ENCODE results near the gene GATB. TPM values are rescaled to one million over a fixed set of nuclear protein-coding genes. Genes with fewer than 3 reads are reported as not detected.
A peak's percentile ranks its signal among the peaks of the same experiment; 100 is the strongest.

The GATB gene
- total RNA-seq, 1 experiment from 2014 or later = 21.2 TPM

DNA sequence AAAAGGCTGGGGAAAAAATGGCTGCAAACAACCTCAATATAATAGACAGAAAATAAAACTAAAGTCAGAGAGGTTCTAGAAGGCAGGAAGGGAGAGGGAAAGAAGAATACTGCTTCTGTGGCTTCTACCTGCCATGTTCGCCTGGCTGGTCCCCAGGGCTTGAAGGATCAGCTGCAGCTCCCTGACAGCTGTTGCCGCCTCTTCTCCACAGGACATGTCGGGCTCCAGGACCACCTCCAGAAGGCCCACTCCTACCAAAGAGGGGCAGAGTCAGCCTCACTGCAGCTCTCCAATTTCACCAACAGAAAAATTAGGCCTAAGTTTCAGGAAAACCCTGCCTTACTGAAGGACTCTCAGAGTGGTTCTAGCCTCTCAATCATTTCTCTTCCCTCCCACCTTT is 44.9 kb downstream of the GATB start:
- H3K27ac Mint-ChIP-seq = peak overlapping the region in 1 of 3 experiments; percentile 12; a peak in 1 of 7 replicates
- H2BK120ac ChIP-seq (ENCODE audit: low read depth, low read length, poor library complexity, severe bottlenecking) = no peak overlapping the region
- no peak overlapping the region for H3T11ph ChIP-seq (ENCODE audit: low read length)
- no peak overlapping the region for H3K9ac ChIP-seq (ENCODE audit: extremely low read depth, insufficient read length, low read length)
- H3K4me2 ChIP-seq (ENCODE audit: insufficient read depth, insufficient read length, low read length) = no peak overlapping the region
- H2AFZ ChIP-seq (ENCODE audit: low read length) = no peak overlapping the region
- no peak overlapping the region for H3K18ac ChIP-seq (ENCODE audit: insufficient read length, low read depth, low read length)
- H3K9me3 ChIP-seq (ENCODE audit: control insufficient read depth, low read depth, low read length) = no peaks in the 10 kb centered on the region
- H3K79me1 ChIP-seq (ENCODE audit: insufficient read depth, low read depth, low read length, poor library complexity, severe bottlenecking) = no peaks in the 10 kb centered on the region
- H4K8ac ChIP-seq (replicated peaks; ENCODE audit: insufficient read length, low read depth, low read length) = no peak overlapping the region
- H3K27ac ChIP-seq (ENCODE audit: insufficient read length, low read depth, low read length) = no peak overlapping the region
- no peaks in the 10 kb centered on the region for H3K79me2 ChIP-seq (ENCODE audit: insufficient read depth, low read length)
- H3K56ac ChIP-seq (ENCODE audit: insufficient read length, low read depth, low read length) = no peak overlapping the region
- H2BK20ac ChIP-seq (ENCODE audit: low read depth, low read length, poor library complexity, severe bottlenecking) = no peak overlapping the region
- TF ChIP-seq, protein P1, sequence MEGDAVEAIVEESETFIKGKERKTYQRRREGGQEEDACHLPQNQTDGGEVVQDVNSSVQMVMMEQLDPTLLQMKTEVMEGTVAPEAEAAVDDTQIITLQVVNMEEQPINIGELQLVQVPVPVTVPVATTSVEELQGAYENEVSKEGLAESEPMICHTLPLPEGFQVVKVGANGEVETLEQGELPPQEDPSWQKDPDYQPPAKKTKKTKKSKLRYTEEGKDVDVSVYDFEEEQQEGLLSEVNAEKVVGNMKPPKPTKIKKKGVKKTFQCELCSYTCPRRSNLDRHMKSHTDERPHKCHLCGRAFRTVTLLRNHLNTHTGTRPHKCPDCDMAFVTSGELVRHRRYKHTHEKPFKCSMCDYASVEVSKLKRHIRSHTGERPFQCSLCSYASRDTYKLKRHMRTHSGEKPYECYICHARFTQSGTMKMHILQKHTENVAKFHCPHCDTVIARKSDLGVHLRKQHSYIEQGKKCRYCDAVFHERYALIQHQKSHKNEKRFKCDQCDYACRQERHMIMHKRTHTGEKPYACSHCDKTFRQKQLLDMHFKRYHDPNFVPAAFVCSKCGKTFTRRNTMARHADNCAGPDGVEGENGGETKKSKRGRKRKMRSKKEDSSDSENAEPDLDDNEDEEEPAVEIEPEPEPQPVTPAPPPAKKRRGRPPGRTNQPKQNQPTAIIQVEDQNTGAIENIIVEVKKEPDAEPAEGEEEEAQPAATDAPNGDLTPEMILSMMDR (conservative IDR thresholded peaks at IDR 0.05) = no peak
- no peaks in the 10 kb centered on the region for H3K9me3 Mint-ChIP-seq
- no peak overlapping the region for H2BK12ac ChIP-seq (ENCODE audit: insufficient read length, low read depth, low read length)
- H3K4me1 ChIP-seq (ENCODE audit: insufficient read depth, low read length) = no peaks in the 10 kb centered on the region
- H3K14ac ChIP-seq (ENCODE audit: insufficient read depth, low read length) = no peak overlapping the region
- no peak overlapping the region for H4K5ac ChIP-seq (ENCODE audit: insufficient read length, low read depth, low read length)
- peaks cover 0 to 5% (median 3%) of the 10 kb centered on the region in 3 experiments; a peak in 1 of 7 replicates for H3K36me3 Mint-ChIP-seq (ENCODE audit: insufficient read depth in 1 of 3, low read depth in 3 of 3)
- H3K23ac ChIP-seq (ENCODE audit: insufficient read length, low read depth, low read length) = no peak overlapping the region
- DNase-seq = no peak
- H3K4me1 Mint-ChIP-seq = peaks cover 20 to 23% of the 10 kb centered on the region in 2 experiments
- H4K91ac ChIP-seq (ENCODE audit: insufficient read length, low read depth, low read length) = no peak overlapping the region
- H3K23me2 ChIP-seq (ENCODE audit: insufficient read length, low read depth, low read length, poor library complexity, severe bottlenecking) = no peaks in the 10 kb centered on the region
- H3K4me3 Mint-ChIP-seq = no peak overlapping the region
- no peaks in the 10 kb centered on the region for H4K20me1 ChIP-seq (ENCODE audit: control insufficient read depth, insufficient read depth, insufficient read length)
- no CpG with 5 or more reads among the region's 3 CpGs for WGBS (ENCODE audit: extremely low coverage, insufficient read length, low lambda C conversion rate)
- H2BK5ac ChIP-seq (ENCODE audit: insufficient read length, low read length) = no peak overlapping the region
- no peak overlapping the region for H2BK15ac ChIP-seq (ENCODE audit: low read depth, low read length)
- H2AK5ac ChIP-seq (ENCODE audit: insufficient read length, low read length) = no peak overlapping the region
- no peak overlapping the region for H3K4ac ChIP-seq (ENCODE audit: low read depth, low read length)
- no peaks in the 10 kb centered on the region for H3K27me3 ChIP-seq (ENCODE audit: insufficient read depth, low read length)
- no peaks in the 10 kb centered on the region; the same call in 1 of the 2 replicates for H3K27me3 Mint-ChIP-seq (ENCODE audit: low read depth)

All from H9 (cell line).